ENCODE data around the gene VSIG10L.

VSIG10L gene

DNA sequence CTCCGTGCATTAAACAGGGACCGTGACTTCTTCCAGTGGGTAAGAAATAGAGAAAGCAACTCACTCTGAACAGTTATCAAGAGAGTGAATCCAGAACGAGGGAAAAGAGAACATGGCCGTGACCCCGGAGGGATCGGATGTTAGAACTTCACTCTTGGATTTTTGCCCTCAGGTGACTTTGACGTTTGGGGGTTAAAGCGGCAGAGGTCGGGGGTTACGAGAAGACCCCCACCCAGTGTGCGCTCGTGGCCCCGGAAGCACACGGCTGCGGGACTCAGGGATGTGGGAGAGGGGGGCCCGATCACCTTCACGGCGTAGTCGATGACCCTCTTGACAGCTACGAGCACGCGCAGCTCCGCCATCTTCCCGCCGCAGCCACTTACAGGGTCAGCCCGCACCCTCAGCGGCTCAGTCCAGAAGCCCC, 24.0 kb upstream of the VSIG10L start, which contains the start of gene ETFB:
Gene ETFB (minus strand): TSS at position 424 of the 424 bp plus-strand sequence. CDS start 62 bp downstream, at position 362.
- in situ Hi-C loops (cut with MboI; ENCODE audit: low sequenced_read_pairs) = no loop called here

DNA sequence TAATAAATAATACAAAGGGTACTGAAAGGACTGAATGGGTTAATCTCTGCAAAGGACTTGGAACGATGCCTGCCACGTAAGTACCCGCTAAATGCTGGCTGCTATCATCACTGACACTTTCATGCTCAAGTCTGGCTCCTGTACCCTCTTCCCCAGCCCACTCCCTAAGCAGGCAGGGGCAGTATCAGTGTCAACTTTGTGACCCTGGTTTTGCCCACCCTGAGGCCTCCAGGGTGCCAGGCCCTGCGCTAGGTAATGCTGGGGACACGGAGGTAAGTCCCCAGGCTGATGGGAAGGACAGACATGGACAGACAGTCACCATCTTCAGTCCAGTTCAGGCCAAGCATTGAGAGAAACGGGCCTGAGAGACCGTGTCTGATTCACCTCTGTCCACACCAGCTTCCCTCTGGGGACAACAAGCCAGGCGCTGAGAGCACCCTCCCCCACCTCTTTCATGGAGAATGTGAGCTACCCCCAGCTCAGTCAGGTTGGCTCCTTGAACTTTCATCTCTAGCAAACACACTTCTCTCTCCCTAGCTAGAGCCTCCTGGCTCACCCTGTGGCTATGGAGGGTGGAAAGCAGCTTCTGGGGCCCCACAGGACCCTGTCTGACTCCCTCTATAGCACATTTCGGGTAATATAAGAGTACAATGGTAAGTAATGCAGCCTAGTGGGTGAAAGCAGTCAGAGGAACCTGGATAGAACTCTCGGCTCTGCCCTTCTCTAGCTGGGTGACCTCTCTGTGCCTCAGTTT, 23.4 kb upstream of the VSIG10L start:
- in situ Hi-C loops (cut with MboI; ENCODE audit: low sequenced_read_pairs) = no loop called here

DNA sequence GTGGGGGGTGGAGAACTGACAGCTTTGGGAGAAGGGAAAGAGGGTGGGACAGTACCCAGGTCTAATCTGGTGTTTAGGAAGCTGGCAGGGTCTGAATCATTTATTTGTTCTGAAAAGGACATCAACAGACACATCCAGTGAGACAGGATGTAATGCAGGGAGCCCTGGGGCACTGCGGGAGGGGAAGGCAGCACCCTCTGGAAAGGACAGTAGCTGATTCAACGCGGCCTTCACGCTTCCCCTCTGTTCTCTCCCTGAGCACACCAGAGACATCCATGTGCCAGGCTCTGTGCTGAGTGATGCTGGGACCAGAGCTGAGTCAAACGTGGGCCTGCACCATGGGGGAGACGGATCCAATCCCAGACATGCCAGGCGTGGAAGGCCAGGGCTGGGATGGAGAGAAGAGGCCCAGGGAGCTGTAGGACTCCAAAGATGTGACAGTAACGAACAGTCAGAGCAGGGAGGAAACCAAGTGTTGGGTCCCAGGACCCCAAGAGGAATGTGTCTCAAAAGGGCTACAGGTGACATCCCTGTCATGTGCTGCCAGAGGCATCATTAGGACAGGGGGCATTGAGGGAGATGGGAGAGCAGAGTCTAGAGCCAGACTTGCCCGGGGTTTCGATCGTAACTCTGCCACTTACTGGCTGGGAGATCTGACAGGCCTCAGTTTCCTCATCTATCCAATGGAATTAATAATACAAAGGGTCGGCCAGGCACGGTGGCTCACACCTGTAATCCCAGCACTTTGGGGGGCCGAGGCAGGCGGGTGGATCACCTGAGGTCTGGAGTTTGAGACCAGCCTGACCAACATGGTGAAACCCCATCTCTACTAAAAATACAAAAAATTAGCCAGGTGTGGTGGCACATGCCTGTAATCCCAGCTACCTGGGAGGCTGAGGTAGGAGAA, 22.5 kb upstream of the VSIG10L start:
- in situ Hi-C loops (cut with MboI; ENCODE audit: low sequenced_read_pairs) = no loop called here

DNA sequence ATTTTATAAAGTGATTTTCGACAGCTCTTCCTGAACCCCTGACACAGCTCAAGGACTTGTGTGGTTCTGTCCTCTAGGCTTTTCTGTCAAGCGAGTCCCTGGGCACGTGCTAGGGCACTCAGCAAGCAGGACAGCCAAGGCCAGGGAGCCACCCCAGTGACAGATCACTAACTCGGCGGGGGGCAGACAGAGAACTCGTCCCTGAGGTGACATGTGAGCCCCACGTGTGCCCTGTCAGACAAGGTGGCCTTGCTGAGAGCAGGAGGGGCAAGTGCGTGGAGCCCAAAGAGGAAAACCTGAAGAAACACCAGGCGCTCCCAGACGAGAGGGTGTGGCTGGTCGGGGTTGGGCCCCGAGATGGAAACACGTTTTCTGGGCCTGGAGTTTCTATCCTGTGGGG, 19.3 kb upstream of the VSIG10L start:
- in situ Hi-C loops (cut with MboI; ENCODE audit: low sequenced_read_pairs) = no loop called here

DNA sequence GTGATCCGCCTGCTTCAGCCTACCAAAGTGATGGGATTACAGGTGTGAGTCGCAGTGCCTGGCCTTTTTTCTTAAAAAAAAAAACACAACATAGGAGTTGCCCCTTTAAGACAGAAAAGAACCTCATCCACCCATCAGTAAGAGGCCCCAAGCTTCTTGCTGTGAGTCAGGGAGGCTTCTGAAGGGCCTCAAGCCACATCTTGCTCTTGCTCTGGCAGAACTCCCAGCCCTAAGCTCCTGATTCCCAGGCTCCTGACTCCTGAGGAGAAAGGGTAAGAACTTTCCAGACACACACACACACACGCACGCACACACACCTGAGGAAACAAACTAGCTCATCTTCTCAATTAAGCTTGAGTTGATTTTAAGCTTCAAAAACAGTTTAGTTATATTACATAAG, 17.4 kb upstream of the VSIG10L start:
- in situ Hi-C loops (cut with MboI; ENCODE audit: low sequenced_read_pairs) = no loop called here

DNA sequence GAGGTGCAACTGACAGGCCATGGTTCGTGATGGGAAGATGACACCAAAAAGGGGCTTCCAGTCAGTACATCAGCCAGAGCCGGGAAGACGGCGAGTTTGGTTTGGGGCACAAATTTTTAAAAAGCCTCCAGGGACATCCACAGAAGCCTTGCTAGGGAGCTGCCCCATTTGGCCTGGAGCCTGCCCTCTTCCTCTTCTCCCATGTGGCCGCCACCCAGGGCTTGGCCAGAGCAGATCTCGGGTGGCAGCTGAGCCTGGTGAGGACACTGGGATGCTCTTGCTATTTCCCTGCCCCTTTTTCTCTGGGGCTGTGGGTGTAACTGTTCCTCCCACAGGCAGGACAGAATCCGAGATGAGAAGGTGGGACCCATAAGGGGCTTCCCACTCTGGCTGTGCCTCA, 16.0 kb upstream of the VSIG10L start:
- in situ Hi-C loops (cut with MboI; ENCODE audit: low sequenced_read_pairs) = no loop called here

DNA sequence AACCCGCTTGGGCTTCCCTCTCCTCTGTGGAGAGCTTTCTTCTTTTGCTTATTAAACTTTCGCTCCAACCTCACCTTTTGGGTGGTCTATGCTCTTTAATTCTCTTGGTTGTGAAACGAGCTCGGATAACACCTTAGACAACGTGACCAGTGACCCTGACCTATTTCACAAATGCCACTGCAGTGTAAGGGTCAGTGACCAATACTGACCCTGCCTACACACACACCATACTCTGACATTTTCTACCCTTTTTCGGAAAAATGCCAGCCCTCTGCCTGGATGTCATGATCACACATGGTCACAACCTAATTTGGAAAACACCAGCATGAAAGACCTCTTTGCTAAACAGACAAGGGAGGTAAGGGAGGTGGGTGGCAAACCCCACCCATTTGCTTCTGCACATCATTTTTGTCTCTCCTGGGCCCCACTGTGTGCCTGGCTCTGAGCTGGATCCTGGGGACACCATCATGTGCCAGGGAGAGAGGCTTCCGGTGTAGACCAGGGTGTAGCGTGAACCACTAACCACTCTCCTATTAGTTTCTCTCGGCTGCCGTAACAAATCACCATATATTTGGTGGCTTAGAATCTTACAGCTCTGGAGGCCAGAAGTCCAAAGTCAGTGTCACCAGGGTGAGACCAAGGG, 14.3 kb upstream of the VSIG10L start:
- in situ Hi-C loops (cut with MboI; ENCODE audit: low sequenced_read_pairs) = no loop called here

DNA sequence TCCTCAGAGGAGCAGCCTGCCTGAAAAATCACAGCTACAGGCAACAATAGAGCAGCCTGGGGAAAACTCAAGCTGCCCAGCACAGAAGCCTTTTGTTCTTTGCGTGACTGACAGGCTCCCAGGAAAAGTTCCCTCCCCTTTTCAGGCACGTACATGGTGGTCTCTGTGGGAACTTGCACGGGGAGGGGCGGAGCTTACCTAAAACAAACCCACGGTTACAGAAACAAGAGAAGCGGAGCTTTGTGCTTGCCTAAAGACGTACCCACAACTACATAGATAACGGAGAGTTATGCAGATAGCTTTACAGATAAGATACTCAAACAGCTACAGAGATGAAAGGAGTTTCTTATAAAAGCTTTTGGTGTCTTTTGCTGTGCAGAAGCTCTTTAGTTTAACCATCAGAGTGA, 12.8 kb upstream of the VSIG10L start:
- in situ Hi-C loops (cut with MboI; ENCODE audit: low sequenced_read_pairs) = no loop called here

DNA sequence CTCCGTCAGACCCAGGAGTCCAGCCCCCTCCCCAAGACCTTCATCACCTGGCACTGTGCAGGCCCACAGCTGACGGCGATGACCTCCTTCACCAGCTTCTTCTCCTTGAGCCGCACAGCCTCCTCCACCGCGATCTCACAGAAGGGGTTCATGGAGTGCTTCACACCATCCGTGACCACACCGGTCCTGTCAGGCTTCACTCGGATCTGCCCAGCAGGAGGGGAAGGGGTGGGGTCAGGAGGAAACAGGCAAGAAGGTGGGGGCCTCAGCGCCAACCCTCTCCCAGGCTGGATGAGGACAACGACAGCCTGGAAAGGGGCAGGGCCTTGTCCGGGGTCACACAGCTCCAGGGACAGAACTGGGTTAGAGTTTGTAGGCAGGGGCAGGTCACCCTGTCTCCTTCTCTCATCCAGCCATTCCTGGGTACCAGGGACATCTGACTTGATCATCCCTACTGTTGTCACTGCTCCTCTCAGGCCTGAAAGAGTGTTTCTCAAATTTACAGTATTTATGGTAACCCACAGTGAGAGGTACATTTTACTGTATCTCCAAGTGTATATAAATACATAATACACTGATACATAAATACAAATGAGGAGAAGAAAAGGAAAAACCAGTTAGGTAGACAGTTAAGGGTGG, 12.3 kb upstream of the VSIG10L start:
- in situ Hi-C loops (cut with MboI; ENCODE audit: low sequenced_read_pairs) = no loop called here

DNA sequence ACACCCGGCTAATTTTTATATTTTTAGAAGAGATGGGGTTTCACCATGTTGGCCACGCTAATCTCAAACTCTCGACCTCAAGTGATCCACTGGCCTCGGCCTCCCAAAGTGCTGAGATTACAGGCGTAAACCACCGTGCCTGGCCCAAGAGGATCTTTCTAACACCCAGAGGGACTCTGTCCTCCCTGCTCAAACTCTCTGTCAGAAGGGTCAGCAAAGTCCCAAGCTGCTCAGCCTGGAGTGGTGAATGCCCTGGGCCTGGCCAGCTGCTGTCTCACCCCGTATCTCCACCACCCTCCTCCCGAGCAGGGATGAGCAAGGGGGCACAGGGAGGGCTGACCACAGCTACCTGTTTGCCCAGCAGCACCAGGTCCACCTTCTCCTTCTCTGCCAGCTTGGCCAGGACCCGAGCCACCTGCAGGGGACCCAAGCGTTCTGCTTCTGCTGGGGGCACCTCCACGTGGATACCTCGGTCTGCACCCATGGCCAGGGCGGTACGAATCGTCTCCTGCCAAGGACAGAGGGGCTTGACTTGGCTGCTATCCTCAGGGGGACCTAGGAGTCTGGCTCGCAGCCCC, 10.9 kb upstream of the VSIG10L start:
- in situ Hi-C loops (cut with MboI; ENCODE audit: low sequenced_read_pairs) = no loop called here

DNA sequence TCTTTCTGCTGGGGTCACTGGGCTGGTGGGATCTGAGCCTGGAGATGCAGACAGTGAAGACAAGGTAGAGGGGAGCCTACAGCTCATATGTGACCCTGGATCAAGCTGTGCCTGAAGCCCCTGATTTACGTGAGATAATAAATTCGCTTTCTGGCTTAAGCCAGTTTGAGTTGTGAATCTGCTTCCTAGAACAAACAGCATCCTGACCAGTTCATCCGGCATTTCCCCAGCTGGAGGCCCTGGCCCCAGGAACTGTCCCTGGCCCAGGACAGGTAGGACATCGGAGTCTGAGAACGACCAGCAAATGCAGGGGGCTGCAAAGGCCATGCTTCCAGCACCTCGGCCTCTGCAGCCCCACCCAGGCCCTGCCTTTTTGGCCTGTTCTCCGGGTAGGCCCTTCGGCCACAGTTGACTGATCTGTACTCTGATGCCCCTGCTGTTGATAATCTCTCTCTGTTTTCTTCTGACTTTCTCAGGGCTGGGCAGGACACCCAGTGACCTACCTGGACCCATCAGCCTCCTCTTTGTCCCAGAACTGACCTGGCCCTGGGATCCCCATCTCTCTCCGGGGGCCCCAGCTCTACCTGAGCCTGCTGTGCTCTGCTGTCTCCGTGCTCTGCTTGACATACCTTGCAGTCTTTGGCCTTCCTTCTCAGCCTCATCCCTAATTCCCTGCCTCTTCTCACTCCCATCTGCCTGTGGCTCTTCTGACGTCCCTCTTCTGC, 9.5 kb upstream of the VSIG10L start:
- in situ Hi-C loops (cut with MboI; ENCODE audit: low sequenced_read_pairs) = no loop called here

DNA sequence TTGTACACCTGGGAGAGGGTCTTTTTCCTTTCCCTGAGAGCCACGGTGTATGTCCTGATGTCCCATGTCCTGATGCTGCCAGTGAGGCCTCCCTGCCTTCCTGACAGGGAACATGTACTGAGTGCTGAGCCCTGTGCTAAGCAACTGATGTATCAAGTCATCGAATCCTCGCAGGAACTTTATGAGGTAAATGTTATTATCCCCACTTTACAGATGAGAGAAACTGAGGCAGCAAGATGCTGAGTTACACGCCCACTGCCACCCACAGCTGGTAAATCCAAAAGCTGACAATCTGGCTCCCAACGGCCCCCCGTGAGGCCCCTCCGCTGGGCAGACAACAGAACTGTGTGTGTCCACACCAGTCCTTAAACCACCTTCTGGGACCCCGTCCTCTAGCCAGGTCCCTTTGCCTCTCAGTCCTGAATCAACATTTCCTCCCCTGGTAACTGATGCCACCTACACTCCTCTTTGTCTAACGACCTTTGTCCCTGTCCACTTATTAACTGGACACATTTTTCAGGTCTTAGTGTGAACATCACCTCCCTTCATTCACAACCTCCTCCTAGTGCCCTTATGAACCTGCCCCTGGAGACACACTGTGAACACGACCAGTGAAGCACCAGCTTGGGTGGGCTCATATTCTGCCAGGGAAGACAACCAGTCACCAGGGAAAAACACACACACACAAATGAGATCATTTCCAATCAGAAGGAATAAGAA, 5.4 kb upstream of the VSIG10L start:
- in situ Hi-C loops (cut with MboI; ENCODE audit: low sequenced_read_pairs) = no loop called here

DNA sequence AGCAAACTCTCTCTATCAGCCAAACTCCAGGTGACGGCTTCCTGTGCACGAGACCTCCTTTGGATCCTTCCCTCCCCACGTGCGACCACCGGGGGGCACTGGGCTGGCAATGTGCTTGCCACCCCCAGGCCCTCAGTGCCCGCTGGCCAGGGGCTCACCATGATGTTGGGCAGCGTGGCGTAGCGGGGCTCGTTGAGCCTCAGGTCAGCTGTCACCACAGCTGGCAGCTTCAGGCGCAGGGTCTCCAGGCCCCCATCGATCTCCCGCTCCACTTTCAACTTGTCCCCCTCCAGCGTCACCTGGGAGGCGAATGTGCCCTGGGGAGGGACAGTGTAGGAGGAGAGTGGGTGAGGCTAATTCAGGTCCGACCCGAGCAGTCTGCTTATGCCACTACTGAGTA, 4.8 kb upstream of the VSIG10L start:
- in situ Hi-C loops (cut with MboI; ENCODE audit: low sequenced_read_pairs) = no loop called here

DNA sequence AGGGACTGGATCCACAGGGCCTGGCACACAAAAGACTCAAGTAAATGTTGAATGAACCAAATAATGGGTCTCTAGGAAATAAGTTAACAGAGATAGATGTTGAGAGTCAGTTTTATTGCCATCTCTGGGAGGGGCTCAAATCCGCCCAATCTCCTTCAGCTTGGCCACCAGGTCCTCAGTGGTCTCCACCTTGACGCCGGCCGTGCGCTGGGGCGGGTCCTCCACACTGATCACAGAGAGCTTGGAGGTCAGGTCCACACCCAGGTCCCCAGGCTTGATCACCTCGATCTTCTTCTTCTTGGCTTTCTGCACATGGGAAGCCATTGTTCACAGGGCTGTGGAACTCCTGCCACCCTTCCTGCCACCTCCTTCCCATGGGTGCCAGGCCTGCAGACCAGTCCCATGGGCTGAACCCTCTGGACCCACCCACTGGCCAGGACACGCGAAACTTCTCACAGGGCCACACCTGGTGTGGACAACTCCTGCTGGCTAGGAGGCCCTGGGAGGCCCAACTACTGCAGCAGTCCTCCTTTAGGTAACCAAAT, 3.2 kb upstream of the VSIG10L start:
- in situ Hi-C loops (cut with MboI; ENCODE audit: low sequenced_read_pairs) = no loop called here

DNA sequence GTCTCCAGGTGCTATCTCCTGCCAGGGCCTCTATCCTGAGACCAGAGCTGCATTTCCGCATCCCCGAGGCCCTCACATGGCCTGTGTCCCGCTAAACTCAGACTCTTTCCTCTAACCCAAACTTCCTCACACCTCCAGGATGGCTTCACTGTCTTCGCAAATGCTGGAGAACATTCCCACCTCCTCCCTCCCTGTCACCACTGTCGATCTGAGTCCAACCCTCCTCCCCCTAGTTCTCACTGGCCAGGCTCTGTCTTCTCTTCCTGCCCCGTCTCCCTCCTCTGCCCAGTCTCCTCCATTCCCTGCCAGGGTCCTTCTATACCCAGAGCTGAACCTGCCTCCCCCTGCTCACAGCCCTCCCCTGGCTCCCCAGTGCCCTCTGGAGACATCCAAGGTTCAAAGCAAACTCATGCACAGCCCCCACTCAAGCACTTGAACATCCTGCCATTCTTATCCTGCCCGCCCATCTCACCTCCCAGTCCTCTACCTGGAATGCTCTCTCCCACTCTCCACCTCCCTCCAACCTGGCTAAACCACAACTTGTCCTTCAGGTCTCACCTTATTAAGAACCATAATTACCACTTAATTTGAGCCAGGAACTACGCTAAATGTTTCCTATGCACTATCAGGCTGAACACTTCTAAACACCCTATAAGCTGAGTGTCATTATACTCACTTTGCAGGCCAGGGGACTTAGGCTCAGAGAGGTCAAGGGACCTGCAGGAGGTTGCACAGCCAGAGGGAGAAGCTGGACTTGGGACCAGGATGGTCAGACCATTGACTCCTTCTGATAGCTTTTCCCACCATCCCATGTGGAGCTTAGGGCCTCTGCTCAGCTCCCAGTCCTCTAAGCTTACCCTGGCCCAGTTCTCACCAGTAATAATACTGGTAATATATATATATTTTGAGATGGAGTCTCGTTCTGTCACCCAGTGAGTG, 961 bp upstream of the VSIG10L start:
- in situ Hi-C loops (cut with MboI; ENCODE audit: low sequenced_read_pairs) = no loop called here

DNA sequence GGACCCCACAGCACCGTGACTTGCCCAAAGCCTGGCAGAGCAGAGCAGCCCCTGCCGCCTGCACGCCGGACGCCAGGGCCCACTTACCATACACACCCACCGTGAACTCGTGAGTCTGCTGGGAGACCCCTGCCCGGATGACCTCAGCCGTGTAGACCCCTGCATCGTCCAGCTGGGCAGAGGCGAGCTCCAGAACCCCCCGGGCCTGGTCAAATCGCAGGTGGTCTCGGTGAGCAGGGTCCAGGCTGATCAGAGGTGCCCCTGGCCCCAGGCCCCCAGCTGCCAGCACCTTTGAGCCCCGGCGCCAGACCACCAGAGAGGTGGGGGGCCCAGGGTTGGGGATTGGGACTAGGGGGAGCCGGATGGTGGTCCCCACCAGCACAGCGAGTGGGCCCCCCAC, 873 bp downstream of the VSIG10L start:
- in situ Hi-C loops (cut with MboI; ENCODE audit: low sequenced_read_pairs) = no loop called here

DNA sequence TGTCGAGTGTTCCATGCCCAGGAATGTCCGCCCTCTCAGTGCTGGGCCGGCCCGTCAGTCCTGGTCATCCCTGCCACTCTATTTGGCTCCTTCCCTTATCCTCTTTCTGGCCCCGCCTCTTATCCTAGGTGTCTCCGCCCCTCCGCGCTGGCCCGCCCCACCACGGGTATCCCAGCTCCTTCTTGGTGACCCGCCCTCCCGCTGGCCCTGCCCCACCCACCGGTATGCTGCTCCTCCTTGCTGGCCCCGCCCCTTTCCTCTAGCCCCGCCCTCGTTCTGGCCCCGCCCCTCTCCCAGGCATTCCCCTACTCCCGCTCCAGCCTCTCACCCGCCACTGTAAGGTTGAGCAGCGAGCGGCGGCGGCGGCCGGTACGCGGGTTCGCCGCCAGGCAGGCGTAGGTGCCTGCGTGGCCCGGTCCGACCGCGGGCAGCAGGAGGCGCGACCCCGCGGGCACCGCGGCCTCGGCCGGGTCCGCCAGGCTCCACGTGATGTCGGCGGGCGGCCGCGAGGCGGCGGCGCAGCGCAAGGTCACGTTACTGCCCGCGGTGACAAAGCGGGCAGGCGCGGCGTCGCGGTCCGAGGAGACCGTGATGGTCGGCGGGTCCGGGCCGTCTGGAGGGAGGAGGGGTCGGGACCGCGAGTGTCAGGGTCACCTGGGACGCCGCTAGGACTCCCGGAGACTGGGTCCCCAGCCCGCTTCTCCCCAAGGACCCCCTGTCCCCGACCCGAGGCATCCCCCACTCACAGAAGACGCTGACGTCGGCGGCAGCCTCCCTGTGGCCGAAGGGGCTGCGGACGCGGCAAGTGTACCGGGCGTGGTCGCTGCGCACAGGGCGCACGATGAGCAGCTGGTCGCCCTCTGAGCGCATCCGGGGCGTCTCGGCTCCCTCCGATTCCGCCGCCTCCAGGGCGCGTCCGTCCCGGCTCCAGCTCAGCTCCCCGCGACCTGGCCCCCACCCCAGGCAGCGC, 2.0 kb downstream of the VSIG10L start:
- in situ Hi-C loops (cut with MboI; ENCODE audit: low sequenced_read_pairs) = no loop called here

Data from HL-60/S4 treated with phorbol 12-myristate 13-acetate at 8.2 ng/mL for 4 days and 3 days (cell line).